Left lobe of liver (tissue), 2 donors: Measurements from ENCODE around the gene SERPINB5. TPM values are rescaled to one million over a fixed set of nuclear protein-coding genes. Genes with fewer than 3 reads are reported as not detected.

ENCODE experiments used
- ATAC-seq: fragments of 200-7000 bp; cut with Tn5 transposase; one replicate; pipeline ENCODE4 v1.9.1; 2020; ENCODE audit warnings: mild to moderate bottlenecking, moderate library complexity
- DNase-seq: peaks from one replicate; pipeline ENCODE4 v3.0.0-alpha.2; 2020; ENCODE audit warnings: low spot score
- total RNA-seq: library from RNA; stranded (reverse); gene quantifications from one replicate; pipeline ENCODE4 v1.2.1, GENCODE V29; 2021
- donor health status: DM: no; HTN: no; CAD: no; lungs with moderate emphysema.
- donor health status: DM: no; HTN: yes; CAD: no.

SERPINB5 gene
- total RNA-seq, 1 donor from 2014 or later = not detected

GRCh38 chr18:63467699-63468098 is 9.1 kb upstream of the SERPINB5 start:
- DNase-seq (no peak), ATAC-seq (no peak)

DNA sequence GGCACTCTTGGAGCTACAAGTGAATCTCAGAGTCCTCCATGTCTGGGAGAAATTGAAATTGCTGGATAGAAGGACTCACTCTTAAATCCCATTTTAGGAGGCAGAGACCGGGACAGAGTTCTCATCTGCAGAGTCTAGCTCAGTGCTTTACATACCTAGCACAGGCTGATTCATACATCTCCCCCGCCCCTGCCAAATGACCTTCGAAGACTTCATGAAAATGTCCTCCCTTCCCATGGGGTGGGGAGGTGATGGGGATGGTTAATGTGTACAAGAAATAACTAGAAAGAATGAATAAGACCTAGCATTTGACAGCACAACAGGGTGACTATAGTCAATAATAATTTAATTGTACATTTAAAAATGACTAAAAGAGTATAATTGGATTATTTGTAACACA is 8.2 kb upstream of the SERPINB5 start:
- ATAC-seq (no peak), DNase-seq (no peak)

DNA sequence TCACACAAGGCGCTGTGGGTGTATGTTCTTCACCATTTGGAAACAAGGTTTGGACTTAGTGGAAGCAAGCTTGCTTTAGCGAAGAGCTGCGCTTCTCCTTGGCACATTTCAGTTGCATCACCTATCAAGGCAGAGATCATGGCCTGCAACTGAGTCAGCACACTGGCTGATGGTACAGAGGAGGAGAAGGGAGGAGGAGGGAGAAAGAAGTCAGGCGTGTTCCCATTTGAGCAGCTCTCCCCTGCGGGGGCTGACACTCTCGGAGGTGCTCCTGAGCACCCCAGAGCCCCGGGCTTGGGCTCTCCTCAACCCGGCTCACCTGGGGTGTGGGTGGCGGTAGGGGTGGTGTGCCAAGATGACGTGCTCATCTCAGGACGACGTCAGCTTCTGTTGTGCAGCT is 6.0 kb upstream of the SERPINB5 start:
- DNase-seq = no peak
- ATAC-seq = no peak

GRCh38 chr18:63472380-63472779 is 4.4 kb upstream of the SERPINB5 start:
- no peak for DNase-seq
- ATAC-seq = no peak

DNA sequence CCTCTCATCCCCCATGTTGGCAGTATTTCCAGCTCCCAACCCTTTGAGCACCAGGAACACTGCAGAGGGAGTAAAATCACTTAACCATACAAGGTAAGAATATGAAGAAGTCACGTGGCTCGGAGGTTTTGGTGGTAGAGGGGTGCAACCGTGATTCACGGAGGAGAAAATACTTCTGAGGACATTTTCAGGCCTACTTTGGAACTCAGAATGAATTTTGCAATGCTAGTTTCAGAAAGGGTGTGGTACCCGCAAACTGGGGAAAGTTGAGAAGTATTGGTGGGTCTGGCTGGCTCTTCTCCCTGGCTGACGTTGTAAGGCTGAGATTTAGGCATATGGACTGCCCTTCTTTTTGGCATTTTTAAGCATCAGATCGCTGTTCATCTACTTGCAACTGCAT is 442 bp downstream of the SERPINB5 start:
- ATAC-seq (no peak), DNase-seq (no peak)

DNA sequence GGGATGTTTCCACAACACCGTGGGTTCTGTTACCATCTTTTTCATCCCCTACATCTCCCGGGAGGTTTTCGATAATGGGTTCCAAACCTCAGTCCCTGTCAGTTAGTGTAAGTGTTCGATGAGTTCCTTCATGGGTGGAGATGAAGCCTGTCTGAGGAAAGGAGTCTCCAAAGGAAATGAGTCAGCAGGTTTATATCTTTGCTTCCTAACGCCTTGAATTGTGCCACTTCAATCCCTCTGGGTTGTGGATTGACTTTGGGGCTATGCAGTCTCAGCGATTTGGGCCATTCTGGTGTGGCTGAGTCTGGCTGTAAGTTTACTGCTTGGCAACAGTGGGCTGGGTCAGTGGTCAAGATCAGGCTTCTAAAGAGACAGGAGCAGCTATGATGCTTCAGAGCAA is 1.2 kb downstream of the SERPINB5 start:
- no peak for DNase-seq
- no peak for ATAC-seq

- ATAC-seq (no peak), DNase-seq (no peak)
These were observed 3.1 kb downstream of the SERPINB5 start for GRCh38 chr18:63479826-63480225.

GRCh38 chr18:63480476-63480875 is 3.7 kb downstream of the SERPINB5 start:
- ATAC-seq = peak; percentile 95
- DNase-seq = peak; percentile 63

- no peak for DNase-seq
- peak; percentile 49 for ATAC-seq
These were observed 4.2 kb downstream of the SERPINB5 start for GRCh38 chr18:63480915-63481314.

DNA sequence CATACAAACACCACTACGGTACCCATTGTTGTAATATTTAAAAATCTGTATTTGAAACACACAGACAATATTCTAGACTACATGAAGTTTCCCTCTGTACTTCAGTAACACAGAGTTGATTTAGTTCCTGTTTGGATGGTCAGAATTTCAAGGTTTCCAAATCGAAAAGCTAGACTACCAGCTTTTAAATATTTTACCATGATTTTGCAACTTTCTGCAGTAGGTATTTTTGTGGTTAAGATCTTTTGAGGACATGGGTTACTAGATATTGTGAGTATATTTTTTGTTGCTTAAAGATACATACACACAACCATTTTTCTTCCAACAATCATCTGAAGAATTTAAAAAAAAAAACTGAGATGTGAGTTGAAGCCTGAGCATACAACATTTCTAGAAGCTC is 10.9 kb downstream of the SERPINB5 start:
- no peak for ATAC-seq

GRCh38 chr18:63488160-63488559 is 11.4 kb downstream of the SERPINB5 start:
- ATAC-seq (no peak), DNase-seq (no peak)

More for the DNA sequence above, 10.9 kb downstream of the SERPINB5 start:
- DNase-seq = no peak

- DNase-seq (no peak), ATAC-seq (no peak)
These were observed 16.1 kb downstream of the SERPINB5 start for GRCh38 chr18:63492851-63493250.

DNA sequence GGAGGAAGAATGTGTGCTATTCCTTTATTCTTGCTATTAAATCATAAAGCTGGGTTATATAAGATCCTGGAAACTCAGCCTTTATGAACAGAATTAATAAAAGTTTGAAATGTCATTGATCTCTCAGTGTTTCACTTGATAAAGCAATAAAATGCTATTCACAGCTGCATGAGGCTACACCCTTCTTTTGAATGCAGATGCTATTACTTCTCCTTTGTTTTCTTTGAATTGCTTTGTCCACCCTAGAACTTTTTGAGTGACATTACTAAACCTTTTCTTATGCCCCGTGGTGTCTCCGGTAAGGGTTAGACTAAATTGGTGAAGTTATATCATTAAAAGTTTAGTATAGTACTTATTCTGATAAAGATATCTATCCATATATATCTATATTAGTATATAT is 18.9 kb downstream of the SERPINB5 start:
- DNase-seq (no peak), ATAC-seq (no peak)

DNA sequence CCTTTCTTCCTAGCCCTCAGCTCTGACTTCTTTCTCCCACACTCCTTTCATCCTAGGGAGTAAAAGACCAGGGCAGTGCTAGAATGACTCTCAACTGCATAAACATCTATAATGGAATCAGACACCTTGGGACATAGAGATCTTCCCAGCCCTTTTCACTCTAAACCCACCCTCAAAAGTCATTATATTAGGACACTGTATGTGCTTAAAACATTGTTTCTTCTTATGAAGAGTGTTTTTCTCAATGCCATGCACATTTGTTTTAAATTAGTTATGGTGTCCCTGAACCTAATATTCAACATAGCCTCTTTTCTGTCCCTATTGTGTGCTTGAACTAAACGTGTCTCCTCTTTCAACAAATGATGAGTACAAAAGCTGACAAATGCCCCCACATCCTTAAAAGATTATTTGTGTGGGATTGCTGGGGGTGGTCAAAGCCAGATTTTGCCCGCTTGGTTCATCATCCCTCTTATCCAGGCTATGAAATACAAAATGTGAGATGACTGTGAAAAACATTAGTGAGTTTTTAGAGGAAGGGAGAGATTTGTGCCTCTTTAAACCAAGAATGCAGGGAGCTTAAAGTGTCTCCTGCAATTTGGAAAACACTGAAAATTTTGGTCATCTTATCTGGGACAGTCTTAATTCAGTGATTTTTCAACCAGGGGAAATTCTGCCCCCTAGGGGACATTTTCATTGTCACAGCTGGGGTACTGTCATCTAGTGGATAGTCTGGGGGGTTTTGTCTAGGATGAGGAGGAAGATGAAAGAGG is 29.0 kb downstream of the SERPINB5 start:
- DNase-seq = no peak
- peak; percentile 67 for ATAC-seq

- ATAC-seq (no peak), DNase-seq (no peak)
These were observed 29.5 kb downstream of the SERPINB5 start for GRCh38 chr18:63506336-63506646.

GRCh38 chr18:63508596-63508995 is 31.8 kb downstream of the SERPINB5 start:
- DNase-seq = no peak
- no peak for ATAC-seq

- ATAC-seq (peak; percentile 86), DNase-seq (peak; percentile 48)
These were observed 34.5 kb downstream of the SERPINB5 start for GRCh38 chr18:63511285-63511684.

DNA sequence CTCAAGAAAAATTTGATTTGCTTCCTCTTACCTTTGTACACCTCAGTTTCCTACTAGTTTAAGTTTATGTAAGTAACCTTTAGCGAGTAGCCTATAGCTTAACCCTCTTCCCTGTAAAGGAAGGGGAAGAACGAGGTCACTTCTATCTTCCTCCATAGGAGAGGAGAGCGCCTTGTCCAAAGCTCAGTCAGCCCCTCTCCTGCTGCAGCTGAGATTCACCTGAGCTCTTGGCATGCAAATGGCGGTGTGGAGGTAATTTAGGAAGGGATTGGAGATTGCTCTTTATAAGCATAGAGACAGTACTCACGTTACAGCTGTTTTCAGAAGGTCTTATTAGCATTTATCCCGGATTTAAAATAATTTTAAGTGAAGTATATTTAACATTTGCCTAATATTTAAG is 37.6 kb downstream of the SERPINB5 start:
- no peak for ATAC-seq
- no peak for DNase-seq

DNA sequence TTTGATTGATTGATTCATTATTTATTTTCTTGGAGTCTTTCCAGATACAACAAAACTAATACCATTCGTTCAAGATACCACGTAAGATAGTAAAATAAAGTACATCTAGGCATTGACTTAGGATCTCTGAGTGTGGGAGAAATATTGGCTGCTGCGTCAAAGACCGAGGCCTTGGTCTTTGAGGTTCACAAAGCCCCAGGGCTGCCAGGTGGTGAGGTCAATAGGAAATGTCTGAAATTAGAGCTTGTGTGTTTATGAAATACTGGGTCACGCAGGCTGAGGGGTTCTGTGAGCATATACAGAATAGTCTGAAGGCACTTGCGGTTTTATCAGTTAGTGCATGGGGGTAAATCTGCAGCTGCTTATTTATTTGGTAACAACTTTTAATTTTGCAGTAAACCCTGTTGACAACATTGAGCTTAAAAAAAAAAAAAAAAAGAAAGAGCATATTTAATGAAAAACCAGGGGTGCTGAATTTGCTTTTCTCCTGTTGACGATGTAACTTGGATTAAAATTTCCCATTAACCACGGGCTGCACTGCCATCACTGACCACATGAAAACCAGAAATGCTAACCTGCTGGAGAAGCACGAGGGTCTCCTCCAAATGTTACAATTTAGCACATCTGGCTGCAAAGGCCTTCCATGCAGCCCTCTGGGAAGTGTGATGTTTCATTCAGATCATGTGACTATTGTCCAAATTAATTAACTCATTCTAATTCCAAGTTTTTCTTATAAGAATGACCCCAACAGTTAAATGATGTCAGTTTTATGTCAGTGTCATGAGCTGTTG is 38.3 kb downstream of the SERPINB5 start:
- no peak for ATAC-seq
- no peak for DNase-seq

GRCh38 chr18:63515801-63516200 is 39.0 kb downstream of the SERPINB5 start:
- DNase-seq (no peak), ATAC-seq (no peak)

DNA sequence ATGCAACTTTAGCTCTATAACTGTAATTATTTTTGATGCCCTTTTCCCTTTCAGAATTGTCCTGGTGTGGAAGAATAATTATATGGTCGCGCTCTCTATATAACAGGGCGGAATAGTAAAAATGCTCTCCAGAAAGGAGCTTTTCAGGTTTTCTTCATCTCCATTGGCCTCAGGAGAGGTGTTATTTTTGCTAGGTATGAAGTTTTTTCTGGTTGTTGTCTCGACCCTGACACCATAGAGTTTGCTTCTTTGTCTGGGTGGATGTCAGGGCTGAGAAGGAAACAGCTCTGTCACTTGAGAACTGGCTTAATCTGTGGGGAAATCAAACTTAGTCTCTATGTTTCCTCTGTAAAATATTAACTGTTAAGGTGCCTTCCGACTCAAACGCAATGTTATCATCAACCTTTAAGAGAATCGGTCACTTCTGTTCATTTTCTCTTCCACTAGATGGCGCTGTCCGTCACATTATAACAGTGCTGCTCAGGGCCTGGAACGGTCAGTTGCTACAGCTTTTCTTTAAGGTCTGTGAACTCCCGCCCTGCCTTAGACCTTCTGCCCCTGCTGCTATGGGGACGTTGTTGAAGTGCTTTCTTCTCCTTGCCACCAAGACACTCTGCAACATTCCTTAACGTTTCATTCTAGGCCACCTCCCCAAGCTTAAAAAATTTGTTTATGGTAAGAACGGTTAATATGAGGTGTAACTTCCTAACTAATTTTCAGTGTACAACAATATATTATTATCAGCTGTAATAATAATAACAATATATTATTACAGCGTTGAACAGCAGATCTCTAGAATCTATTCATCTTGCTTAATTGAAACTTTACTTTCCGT is 41.6 kb downstream of the SERPINB5 start:
- ATAC-seq (peak; percentile 95), DNase-seq (peak; percentile 51)
